Measurements from ENCODE around the gene RHOBTB1.

DNA sequence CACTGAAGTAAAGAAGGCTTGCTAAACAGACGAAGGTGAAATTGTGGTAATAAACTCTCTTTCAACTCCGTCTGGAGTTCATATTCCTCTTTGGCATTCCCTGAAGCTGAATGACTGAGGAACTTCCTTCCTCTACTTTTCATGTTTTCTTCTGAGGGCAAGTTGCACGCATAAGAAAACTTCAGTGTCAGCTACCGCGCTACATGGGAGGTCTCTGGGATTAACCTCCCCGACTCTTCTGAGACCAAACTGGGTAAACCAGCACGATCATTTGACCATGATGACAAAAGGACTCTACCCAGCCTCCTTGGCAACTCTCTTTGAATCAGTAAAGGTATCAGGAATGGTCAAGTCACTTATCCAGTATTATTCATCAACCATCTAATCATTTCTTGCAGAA, 44.7 kb downstream of the RHOBTB1 start:
- TF ChIP-seq POLR2A (IDR thresholded peaks at IDR 0.05; ENCODE audit: low read depth, low read length) (no peak), TAF1 (IDR thresholded peaks at IDR 0.05; ENCODE audit: borderline replicate concordance, low read depth, low read length) (no peak), POLR2AphosphoS5 (IDR thresholded peaks at IDR 0.05; ENCODE audit: low read depth, low read length) (no peak)

Data from GM12892 (cell line).